Naive thymus-derived CD4-positive, alpha-beta T cell (primary cell): ENCODE measurements around the gene SMAD2. TPM values are rescaled to one million over a fixed set of nuclear protein-coding genes. Genes with fewer than 3 reads are reported as not detected.

ENCODE experiments used
- ATAC-seq: fragments of 150-1000 bp; cut with Tn5 transposase; 2 replicates; pipeline ENCODE4 v1.10.0; 2021; ENCODE audit warnings: mild to moderate bottlenecking, moderate library complexity
- CTCF ChIA-PET: fragments of 350-600 bp; sonication (Branson Sonifier 250); formaldehyde crosslinking; loops from one replicate; lab custom pipeline; 2021; ENCODE audit warnings: antibody characterized with exemption; lab: Charles Lee
- POLR2A ChIA-PET: fragments of 350-600 bp; sonication (Branson Sonifier 250); formaldehyde crosslinking; loops from one replicate; lab custom pipeline; 2021; ENCODE audit warnings: antibody characterized with exemption, inconsistent platforms; lab: Charles Lee
- DNase-seq, 9 donors: peaks; one replicate each; pipeline versions ENCODE4 v3.0.0 to v3.0.0-alpha.2; 2020 to 2022; ENCODE audit warnings: mixed read lengths in 1 of 9
- H3K27ac ChIP-seq: one replicate; pipeline ENCODE4 v1.7.0; 2013; ENCODE audit warnings: mild to moderate bottlenecking, low read depth, low read length, moderate library complexity
- H3K27me3 ChIP-seq, 2 donors: one replicate each; pipeline ENCODE4 v1.7.0; 2013; ENCODE audit warnings: low read length in 2 of 2, mild to moderate bottlenecking in 2 of 2, moderate library complexity in 2 of 2; ENCODE audit not compliant: control insufficient read depth in 2 of 2, insufficient read depth in 2 of 2
- H3K36me3 ChIP-seq, 3 experiments: 1 replicate in 2 of 3; 2 replicates in 1 of 3; pipeline ENCODE4 v1.7.0; 2013; ENCODE audit warnings: low read length in 3 of 3, mild to moderate bottlenecking in 3 of 3, moderate library complexity in 1 of 3; ENCODE audit not compliant: insufficient read depth in 3 of 3, control insufficient read depth in 2 of 3
- H3K4me1 ChIP-seq, 2 donors: one replicate each; pipeline ENCODE4 v1.7.0; 2013; ENCODE audit warnings: low read length in 2 of 2, mild to moderate bottlenecking in 2 of 2, moderate library complexity in 1 of 2; ENCODE audit not compliant: control insufficient read depth in 2 of 2, insufficient read depth in 2 of 2
- H3K4me3 ChIP-seq: 2 replicates; pipeline ENCODE4 v1.7.0; 2013; ENCODE audit warnings: mild to moderate bottlenecking, low read length
- H3K9me3 ChIP-seq, 3 experiments: 1 replicate in 2 of 3; 2 replicates in 1 of 3; pipeline ENCODE4 v1.7.0; 2013; ENCODE audit warnings: low read length in 3 of 3; ENCODE audit not compliant: control insufficient read depth in 2 of 3
- H3K27ac Mint-ChIP-seq, 9 donors: one replicate each; pipeline ENCODE4 v1.8.0; 2020 to 2022; ENCODE audit warnings: mixed read lengths in 9 of 9, mild to moderate bottlenecking in 8 of 9, moderate library complexity in 5 of 9, inconsistent platforms in 2 of 9
- H3K27me3 Mint-ChIP-seq, 5 donors: one replicate each; pipeline ENCODE4 v1.8.0; 2021 to 2022; ENCODE audit warnings: mixed read lengths in 5 of 5, mild to moderate bottlenecking in 1 of 5
- H3K36me3 Mint-ChIP-seq, 5 donors: one replicate each; pipeline ENCODE4 v1.8.0; 2020 to 2022; ENCODE audit warnings: mixed read lengths in 5 of 5, mild to moderate bottlenecking in 3 of 5, inconsistent platforms in 1 of 5
- H3K4me1 Mint-ChIP-seq, 7 donors: one replicate each; pipeline ENCODE4 v1.8.0; 2020 to 2022; ENCODE audit warnings: mixed read lengths in 7 of 7, mild to moderate bottlenecking in 3 of 7, inconsistent platforms in 1 of 7
- H3K4me3 Mint-ChIP-seq, 10 donors: one replicate each; pipeline ENCODE4 v1.8.0; 2020 to 2022; ENCODE audit warnings: mild to moderate bottlenecking in 10 of 10, mixed read lengths in 10 of 10, moderate library complexity in 6 of 10, inconsistent platforms in 2 of 10
- H3K9me3 Mint-ChIP-seq, 11 donors: one replicate each; pipeline ENCODE4 v1.8.0; 2020 to 2022; ENCODE audit warnings: mixed read lengths in 11 of 11, mild to moderate bottlenecking in 4 of 11, inconsistent platforms in 1 of 11, moderate library complexity in 1 of 11
- intact Hi-C, 2 donors: fragments of 100-400 bp; cut with micrococcal nuclease; formaldehyde crosslinking; loops; one replicate each; pipeline ENCODE4 v1.15.1; 2023
- polyA plus RNA-seq, 2 donors: library from polyadenylated mRNA; unstranded; fragments of 300-500 nt; fragmentation: Illumina TruSeq; gene quantifications; one replicate each; pipeline ENCODE4 v1.2.3, GENCODE V29; 2021
- total RNA-seq, 6 experiments: library from RNA in 5 of 6; stranded (reverse) in 5 of 6; gene quantifications; 1 replicate in 5 of 6; 2 replicates in 1 of 6; pipeline ENCODE4 v1.2.3 and lab custom pipeline; 2021 to 2026

SMAD2 gene
- total and polyA plus RNA-seq, 7 experiments from 2014 or later = 91.3 to 164 (median 113) TPM

DNA sequence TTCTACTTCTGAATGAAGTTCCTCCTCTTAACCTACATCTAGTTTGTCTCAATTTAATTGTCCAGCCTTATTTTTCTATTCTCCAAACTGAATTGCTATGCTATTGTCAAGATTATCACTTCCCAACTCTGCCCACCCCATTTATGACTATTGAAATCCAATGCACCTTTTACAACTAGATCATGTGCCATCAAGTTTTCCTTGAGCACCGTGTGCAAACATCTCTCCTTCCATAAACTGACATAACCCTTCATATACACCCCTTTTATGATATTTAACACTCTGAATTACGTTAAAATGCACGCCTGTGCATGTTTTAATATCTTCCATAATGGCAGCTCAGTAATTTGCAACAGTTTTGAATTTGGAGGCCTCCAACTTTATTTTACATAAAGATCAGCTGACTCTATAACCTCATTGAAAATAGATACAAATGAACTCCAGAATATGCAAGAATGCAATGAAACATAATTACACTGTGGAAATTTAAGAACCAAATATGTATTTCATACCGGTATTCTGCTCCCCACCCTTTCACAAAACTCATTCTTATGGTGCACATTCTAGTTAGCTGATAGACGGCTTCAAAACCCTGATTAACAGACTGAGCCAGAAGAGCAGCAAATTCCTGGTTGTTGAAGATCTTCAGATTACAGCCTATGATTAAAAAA lies 85.5 kb downstream of the SMAD2 start:
- intact Hi-C loops = no loop called here
- Mint-ChIP-seq H3K4me1 (peaks cover 0 to 3% (median 0%) of the 10 kb centered on the region in 7 donors), H3K27ac (peak overlapping the region in 3 of 9 donors; percentile 1 to 3 (median 1)), H3K9me3 (no peaks in the 10 kb centered on the region), H3K36me3 (peaks cover 14 to 66% (median 45%) of the 10 kb centered on the region in 5 donors), H3K4me3 (no peak overlapping the region), H3K27me3 (no peaks in the 10 kb centered on the region)
- Histone ChIP-seq H3K4me1 (no peaks in the 10 kb centered on the region), H3K36me3 (peaks cover 0 to 36% (median 10%) of the 10 kb centered on the region in 3 experiments), H3K4me3 (no peak overlapping the region), H3K27me3 (no peaks in the 10 kb centered on the region), H3K27ac (no peak overlapping the region), H3K9me3 (no peaks in the 10 kb centered on the region)
- DNase-seq (no peak), ATAC-seq (no peak)
- ChIA-PET POLR2A (interaction anchor here (0.6 kb wide), 1 partner anchor 43 kb away, joined by 3 read pairs; no protein-coding TSS in a partner anchor), CTCF (no interaction called here)

DNA sequence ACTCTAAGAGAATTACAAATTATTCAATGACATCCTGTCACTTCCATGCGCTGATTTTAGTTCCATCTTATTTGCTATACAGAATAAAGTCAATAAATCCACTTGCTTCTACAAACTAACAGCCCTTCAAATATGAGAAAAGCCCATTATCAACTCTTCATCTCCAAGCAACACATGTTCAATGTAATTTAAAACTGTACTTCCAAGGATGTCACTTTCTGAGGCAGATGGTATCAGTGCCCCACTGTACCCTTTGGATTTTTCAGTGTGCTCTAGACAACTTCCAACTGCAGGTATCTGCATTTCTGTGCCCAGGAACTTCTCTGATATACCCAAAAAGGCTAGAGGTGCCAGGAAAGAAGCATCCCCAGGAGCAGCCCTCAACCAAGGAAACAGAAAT lies 87.6 kb downstream of the SMAD2 start:
- Mint-ChIP-seq H3K27me3 (no peaks in the 10 kb centered on the region), H3K27ac (peak overlapping the region in 1 of 9 donors; percentile 39), H3K9me3 (no peaks in the 10 kb centered on the region), H3K36me3 (peaks cover 27 to 74% (median 59%) of the 10 kb centered on the region in 5 donors), H3K4me3 (no peak overlapping the region), H3K4me1 (peaks cover 0 to 3% (median 0%) of the 10 kb centered on the region in 7 donors)
- no peak overlapping the region for H3K27ac ChIP-seq
- no peaks in the 10 kb centered on the region for H3K9me3 ChIP-seq
- H3K4me3 ChIP-seq = no peak overlapping the region
- CTCF ChIA-PET = interaction anchor here (0.6 kb wide), 1 partner anchor 1935 kb away, joined by 3 read pairs; no protein-coding TSS in a partner anchor
- POLR2A ChIA-PET = no interaction called here
- ATAC-seq = no peak
- no peak for DNase-seq
- H3K27me3 ChIP-seq = no peaks in the 10 kb centered on the region
- intact Hi-C loops = no loop called here
- no peaks in the 10 kb centered on the region for H3K4me1 ChIP-seq
- H3K36me3 ChIP-seq = peaks cover 0 to 41% (median 10%) of the 10 kb centered on the region in 3 experiments

DNA sequence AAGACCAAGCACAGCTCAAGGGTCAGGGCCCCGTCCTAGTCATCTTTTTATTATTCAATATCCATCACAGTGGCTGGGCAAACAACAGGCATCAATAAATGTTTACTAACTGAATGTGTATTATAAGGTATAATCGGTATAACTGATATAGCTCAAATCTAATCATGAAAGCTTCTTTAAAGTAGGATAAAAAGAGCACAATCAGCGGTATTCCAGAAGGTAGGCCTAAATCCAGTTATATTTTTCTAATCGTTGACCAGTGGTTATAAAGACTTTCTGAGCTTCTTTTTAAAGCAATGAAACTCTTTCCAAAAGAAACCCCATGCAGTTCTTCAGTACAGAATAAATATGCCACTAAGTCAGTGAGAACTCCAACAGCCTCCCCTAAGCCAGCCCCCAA lies 92.1 kb downstream of the SMAD2 start:
- Histone ChIP-seq H3K4me1 (no peaks in the 10 kb centered on the region), H3K27me3 (no peaks in the 10 kb centered on the region), H3K9me3 (no peaks in the 10 kb centered on the region), H3K36me3 (peaks cover 0 to 39% (median 5%) of the 10 kb centered on the region in 3 experiments), H3K27ac (no peak overlapping the region), H3K4me3 (no peak overlapping the region)
- Mint-ChIP-seq H3K27me3 (no peaks in the 10 kb centered on the region), H3K4me3 (no peak overlapping the region), H3K9me3 (no peaks in the 10 kb centered on the region), H3K27ac (no peak overlapping the region), H3K36me3 (peaks cover 18 to 76% (median 62%) of the 10 kb centered on the region in 5 donors), H3K4me1 (peaks cover 0 to 13% (median 6%) of the 10 kb centered on the region in 7 donors)
- ChIA-PET POLR2A (no interaction called here), CTCF (interaction anchor here (0.6 kb wide), 1 partner anchor 122 kb away, joined by 4 read pairs; no protein-coding TSS in a partner anchor)
- intact Hi-C loops = no loop called here
- no peak for ATAC-seq
- DNase-seq = no peak

DNA sequence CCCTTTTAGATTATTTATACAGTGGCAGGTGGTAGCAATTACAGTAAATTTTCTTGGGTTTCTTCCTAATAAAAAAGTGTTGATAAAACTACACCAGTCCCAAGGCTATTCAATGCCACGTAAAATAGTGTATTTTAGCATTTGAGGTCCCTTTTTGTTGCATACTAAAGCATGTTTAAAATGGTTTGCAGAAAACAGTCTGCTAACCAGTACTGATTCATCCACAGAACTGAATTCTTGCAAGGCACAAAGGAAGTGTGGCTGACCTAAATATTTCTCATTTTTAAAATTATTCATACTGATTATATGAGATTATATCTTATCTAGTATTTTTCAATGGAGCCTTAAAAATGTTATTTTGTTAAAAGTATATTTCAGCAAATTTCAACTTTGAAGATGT lies 98.1 kb downstream of the SMAD2 start:
- Histone ChIP-seq H3K4me3 (no peak overlapping the region), H3K36me3 (peaks cover 0 to 11% (median 5%) of the 10 kb centered on the region in 3 experiments), H3K9me3 (no peaks in the 10 kb centered on the region), H3K27me3 (no peaks in the 10 kb centered on the region), H3K4me1 (no peaks in the 10 kb centered on the region), H3K27ac (no peak overlapping the region)
- Mint-ChIP-seq H3K4me1 (peaks cover 0 to 13% (median 6%) of the 10 kb centered on the region in 7 donors), H3K27me3 (no peaks in the 10 kb centered on the region), H3K4me3 (no peak overlapping the region), H3K36me3 (peaks cover 4 to 48% (median 33%) of the 10 kb centered on the region in 5 donors), H3K9me3 (peaks cover 0 to 9% (median 3%) of the 10 kb centered on the region in 11 donors), H3K27ac (peak overlapping the region in 4 of 9 donors; percentile 18 to 69 (median 35))
- intact Hi-C loops = no loop called here
- CTCF ChIA-PET = no interaction called here
- ATAC-seq (no peak), DNase-seq (no peak)
- POLR2A ChIA-PET = interaction anchor here (0.9 kb wide), 1 partner anchor 96 kb away, joined by 3 read pairs; no protein-coding TSS in a partner anchor

DNA sequence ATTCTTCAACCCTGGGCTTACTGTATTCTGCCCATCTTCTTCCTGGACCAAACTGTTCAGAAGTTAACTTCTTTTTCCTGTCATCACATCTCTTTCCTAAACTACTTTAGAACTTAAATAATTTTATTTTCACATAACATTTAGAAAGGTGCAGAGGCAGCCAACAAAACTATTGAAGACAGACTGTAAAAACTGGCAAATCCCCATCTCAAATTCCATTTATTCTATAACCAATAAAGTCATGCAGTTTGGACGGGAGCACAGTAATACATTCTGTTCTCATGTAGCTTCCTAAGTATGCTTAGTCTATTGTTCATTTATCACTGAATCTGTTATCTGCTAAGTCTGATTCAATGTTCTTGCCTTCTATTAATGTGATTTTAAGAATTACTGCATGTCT lies 99.1 kb downstream of the SMAD2 start:
- H3K4me3 Mint-ChIP-seq = no peak overlapping the region
- no peaks in the 10 kb centered on the region for H3K4me1 ChIP-seq
- CTCF ChIA-PET = no interaction called here

DNA sequence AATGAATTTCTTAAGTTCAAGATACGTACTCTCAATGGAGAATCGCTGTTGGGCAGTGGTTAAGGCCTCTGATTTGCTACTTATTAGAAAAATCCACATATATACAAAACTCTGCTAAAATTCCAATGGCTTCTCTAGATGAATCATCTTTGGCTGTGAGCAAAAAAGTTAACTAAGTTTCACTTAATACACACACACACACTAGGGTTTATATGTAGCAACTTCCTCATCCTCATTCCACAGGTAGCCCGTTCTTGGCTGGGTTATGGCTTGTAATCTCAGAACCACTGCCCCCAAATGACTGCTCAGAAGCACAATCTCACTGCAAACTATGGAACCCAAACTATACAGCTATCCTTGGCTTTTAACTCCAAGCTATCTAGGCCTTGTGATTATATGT lies 99.7 kb downstream of the SMAD2 start:
- intact Hi-C loops = no loop called here
- no peak overlapping the region for H3K4me3 Mint-ChIP-seq
- Histone ChIP-seq H3K4me1 (no peaks in the 10 kb centered on the region), H3K27me3 (no peaks in the 10 kb centered on the region), H3K36me3 (peaks cover 0 to 11% (median under 1%) of the 10 kb centered on the region in 3 experiments), H3K9me3 (no peaks in the 10 kb centered on the region), H3K4me3 (no peak overlapping the region), H3K27ac (no peak overlapping the region)
- ATAC-seq (no peak), DNase-seq (no peak)
- ChIA-PET CTCF (no interaction called here), POLR2A (interaction anchor here (0.6 to 1.1 kb wide), 2 partner anchors 14 to 15 kb away, joined by 3 to 4 read pairs; no protein-coding TSS in a partner anchor)
- H3K9me3 Mint-ChIP-seq = peaks cover 0 to 20% (median 5%) of the 10 kb centered on the region in 11 donors
- peak overlapping the region in 2 of 9 donors; percentile 38 to 44 for H3K27ac Mint-ChIP-seq
- H3K27me3 Mint-ChIP-seq = no peaks in the 10 kb centered on the region
- H3K36me3 Mint-ChIP-seq = peaks cover 4 to 53% (median 35%) of the 10 kb centered on the region in 5 donors
- H3K4me1 Mint-ChIP-seq = peaks cover 0 to 9% (median 6%) of the 10 kb centered on the region in 7 donors

More for the DNA sequence above, 99.1 kb downstream of the SMAD2 start:
- Mint-ChIP-seq H3K27me3 (no peaks in the 10 kb centered on the region), H3K9me3 (peaks cover 0 to 18% (median 5%) of the 10 kb centered on the region in 11 donors), H3K4me1 (peaks cover 0 to 13% (median 6%) of the 10 kb centered on the region in 7 donors), H3K27ac (peak overlapping the region in 1 of 9 donors; percentile 26), H3K36me3 (peaks cover 4 to 52% (median 33%) of the 10 kb centered on the region in 5 donors)
- Histone ChIP-seq H3K27ac (no peak overlapping the region), H3K36me3 (peaks cover 0 to 11% (median 5%) of the 10 kb centered on the region in 3 experiments), H3K9me3 (no peaks in the 10 kb centered on the region), H3K27me3 (no peaks in the 10 kb centered on the region), H3K4me3 (no peak overlapping the region)
- intact Hi-C loops = no loop called here
- no peak for DNase-seq
- POLR2A ChIA-PET = interaction anchor here (0.6 to 1.1 kb wide), 3 partner anchors 14 to 20 kb away, joined by 3 to 4 read pairs (median 3); no protein-coding TSS in a partner anchor
- no peak for ATAC-seq
